Liver (tissue), 9 donors: ENCODE data around the gene DNM2. TPM values are rescaled to one million over a fixed set of nuclear protein-coding genes. Genes with fewer than 3 reads are reported as not detected.
A peak's percentile ranks its signal among the peaks of the same experiment; 100 is the strongest.
"Not testable (repeated sequence)": the region's sequence is repeated elsewhere in the genome, so short reads cannot be mapped to it uniquely, and the experiment has no call there.

ENCODE experiments used
- DNase-seq: peaks from one replicate; pipeline ENCODE4 v3.0.0-alpha.2; 2017; ENCODE audit warnings: low spot score
- H3K27ac ChIP-seq, 2 donors: one replicate each; pipeline ENCODE4 v1.7.0; 2013; ENCODE audit warnings: inconsistent platforms in 2 of 2, low read length in 2 of 2, control low read depth in 1 of 2, low read depth in 1 of 2, mild to moderate bottlenecking in 1 of 2
- H3K27me3 ChIP-seq, 4 donors: one replicate each; pipeline versions ENCODE4 v1.6.1 to v1.7.0; 2013; ENCODE audit warnings: low read length in 3 of 4, inconsistent platforms in 1 of 4, mild to moderate bottlenecking in 1 of 4, moderate library complexity in 1 of 4; ENCODE audit not compliant: control insufficient read depth in 4 of 4, insufficient read depth in 4 of 4
- H3K36me3 ChIP-seq, 4 donors: one replicate each; pipeline versions ENCODE4 v1.6.1 to v1.7.0; 2013; ENCODE audit warnings: low read length in 3 of 4, mild to moderate bottlenecking in 3 of 4, low read depth in 1 of 4, moderate library complexity in 1 of 4; ENCODE audit not compliant: control insufficient read depth in 4 of 4, insufficient read depth in 3 of 4
- H3K4me1 ChIP-seq, 4 donors: one replicate each; pipeline versions ENCODE4 v1.6.1 to v1.7.0; 2013; ENCODE audit warnings: low read length in 3 of 4, mild to moderate bottlenecking in 3 of 4, moderate library complexity in 1 of 4; ENCODE audit not compliant: control insufficient read depth in 4 of 4, insufficient read depth in 4 of 4
- H3K4me3 ChIP-seq, 3 donors: one replicate each; pipeline versions ENCODE4 v1.6.1 to v1.7.0; 2013; ENCODE audit warnings: low read length in 3 of 3, control low read depth in 1 of 3, low read depth in 1 of 3, mild to moderate bottlenecking in 1 of 3
- H3K9ac ChIP-seq, 2 donors: one replicate each; pipeline ENCODE4 v1.7.0; 2013; ENCODE audit warnings: low read length in 2 of 2, mild to moderate bottlenecking in 2 of 2, moderate library complexity in 2 of 2, control low read depth in 1 of 2, low read depth in 1 of 2
- H3K9me3 ChIP-seq, 4 donors: one replicate each; pipeline versions ENCODE4 v1.6.1 to v1.7.0; 2013; ENCODE audit warnings: low read length in 3 of 4; ENCODE audit not compliant: control insufficient read depth in 4 of 4
- FOXA1 ChIP-seq: IDR thresholded peaks from 2 replicates; pipeline ENCODE4 v1.6.1; 2016; ENCODE audit warnings: antibody characterized with exemption
- FOXA2 ChIP-seq: IDR thresholded peaks from 2 replicates; pipeline ENCODE4 v1.6.1; 2016; ENCODE audit warnings: antibody characterized with exemption
- HNF4A ChIP-seq, 2 donors: conservative IDR thresholded peaks; 2 replicates each; pipeline ENCODE4 v1.6.1; 2016; ENCODE audit warnings: antibody characterized with exemption in 2 of 2, mild to moderate bottlenecking in 2 of 2
- HNF4G ChIP-seq: IDR thresholded peaks from 2 replicates; pipeline ENCODE4 v1.6.1; 2016; ENCODE audit warnings: antibody characterized with exemption
- RAD21 ChIP-seq, 2 donors: IDR thresholded peaks; 2 replicates each; pipeline ENCODE4 v1.6.1; 2016; ENCODE audit warnings: antibody characterized with exemption in 2 of 2, mild to moderate bottlenecking in 2 of 2
- SP1 ChIP-seq: IDR thresholded peaks from 2 replicates; pipeline ENCODE4 v1.6.1; 2018; ENCODE audit warnings: antibody characterized with exemption, mild to moderate bottlenecking
- TAF1 ChIP-seq: conservative IDR thresholded peaks from 2 replicates; pipeline ENCODE4 v1.6.1; 2016; ENCODE audit warnings: antibody characterized with exemption, mild to moderate bottlenecking
- WGBS: extraction: QIAGEN DNeasy Blood & Tissue Kit; methylation state at CpG from one replicate; pipeline ENCODE4 v1.1.7; 2013; 5-methylcytosine and 5-hydroxymethylcytosine counted together
- polyA plus RNA-seq, 2 donors: library from polyadenylated mRNA; stranded (reverse) in 1 of 2; unstranded in 1 of 2; fragments of 200-250 nt in 1 of 2; fragments of >200 nt in 1 of 2; fragmentation: Nextera tagmentation in 1 of 2; extraction: Ambion mirVana in 1 of 2; gene quantifications; one replicate each; pipeline versions ENCODE4 v1.2.1 to v1.2.3, GENCODE V29; 2013 to 2015
- total RNA-seq, 2 donors: library from RNA; depleted of rRNA; stranded (reverse); fragments of >200 nt; gene quantifications; one replicate each; pipeline ENCODE4 v1.2.3, GENCODE V29; 2014
- TF ChIP-seq, protein P1 (sequence below): fragments of 150-350 bp; IDR thresholded peaks from 2 replicates; pipeline ENCODE4 v1.5.1; 2017; ENCODE audit warnings: improper control_type of control experiment, low read depth, low read length; ENCODE audit not compliant: missing input control
- TF ChIP-seq, protein P2 (sequence below): IDR thresholded peaks from 2 replicates; pipeline ENCODE4 v1.6.1; 2016; ENCODE audit warnings: antibody characterized with exemption
- TF ChIP-seq, protein P3 (sequence below): IDR thresholded peaks from 2 replicates; pipeline ENCODE4 v1.6.1; 2016; ENCODE audit warnings: antibody characterized with exemption
- donor health status: healthy.
- donor health status: healthy.
- donor health status: healthy.
- donor health status: healthy.
- donor health status: healthy.

The DNM2 gene
- total and polyA plus RNA-seq, 4 donors: 23.1 to 95.1 (median 59.1) TPM

DNA sequence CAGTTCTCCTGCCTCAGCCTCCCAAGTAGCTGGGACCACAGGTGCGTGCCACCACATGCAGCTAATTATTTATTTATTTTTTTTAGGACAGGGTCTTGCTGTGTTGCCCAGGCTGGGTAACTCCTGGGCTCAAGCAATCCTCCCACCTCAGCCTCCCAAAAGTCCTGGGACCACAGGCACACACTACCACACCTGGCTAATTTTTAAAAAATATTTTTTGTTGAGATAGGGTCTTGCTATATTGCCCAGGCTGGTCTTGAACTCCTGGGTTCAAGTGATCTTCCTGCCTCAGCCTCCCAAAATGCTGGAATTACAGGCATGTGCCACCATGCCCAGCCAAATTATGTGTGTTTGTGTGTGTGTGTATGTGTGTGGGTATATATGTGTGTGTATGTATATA, 139.0 kb downstream of the DNM2 start:
- H3K27ac ChIP-seq, H3K9me3 ChIP-seq, H3K27me3 ChIP-seq, H3K9ac ChIP-seq, H3K36me3 ChIP-seq, H3K4me3 ChIP-seq, DNase-seq, H3K4me1 ChIP-seq: not testable (repeated sequence)
- 100% methylated on average over 1 of the region's 1 CpG for WGBS

DNA sequence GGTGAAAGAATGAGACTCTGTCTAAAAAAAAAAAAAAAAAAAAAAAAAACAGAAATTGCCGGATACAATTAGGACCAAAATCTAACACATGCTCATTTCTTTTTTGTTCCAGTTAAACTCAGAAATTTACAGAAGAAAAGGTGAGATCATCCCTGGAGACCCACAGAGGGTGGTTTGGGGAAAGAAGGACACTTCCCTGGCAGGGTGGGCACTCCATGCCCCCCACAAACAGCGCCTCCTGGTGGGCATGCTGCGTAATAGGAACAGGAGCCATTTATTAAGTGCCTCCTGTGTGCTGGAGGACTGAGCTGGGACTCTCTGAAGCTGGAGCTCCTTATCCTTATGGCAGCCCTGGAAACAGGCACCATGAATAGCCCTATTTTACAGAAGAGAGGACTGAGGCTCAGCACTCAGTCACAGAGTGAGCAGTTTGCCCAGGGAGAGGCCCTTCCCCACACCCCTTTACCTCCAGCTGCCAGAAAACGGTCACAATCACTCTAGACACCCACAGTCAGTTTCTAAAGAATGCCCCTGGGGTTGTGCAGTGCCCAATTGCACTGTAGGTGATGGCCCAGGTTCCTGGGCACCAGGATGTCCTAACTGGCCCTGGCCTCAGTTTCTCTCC, 140.4 kb downstream of the DNM2 start:
- Histone ChIP-seq H3K9ac (no peak overlapping the region), H3K36me3 (no peaks in the 10 kb centered on the region)
- 62% methylated on average over 4 of the region's 4 CpGs for WGBS

DNA sequence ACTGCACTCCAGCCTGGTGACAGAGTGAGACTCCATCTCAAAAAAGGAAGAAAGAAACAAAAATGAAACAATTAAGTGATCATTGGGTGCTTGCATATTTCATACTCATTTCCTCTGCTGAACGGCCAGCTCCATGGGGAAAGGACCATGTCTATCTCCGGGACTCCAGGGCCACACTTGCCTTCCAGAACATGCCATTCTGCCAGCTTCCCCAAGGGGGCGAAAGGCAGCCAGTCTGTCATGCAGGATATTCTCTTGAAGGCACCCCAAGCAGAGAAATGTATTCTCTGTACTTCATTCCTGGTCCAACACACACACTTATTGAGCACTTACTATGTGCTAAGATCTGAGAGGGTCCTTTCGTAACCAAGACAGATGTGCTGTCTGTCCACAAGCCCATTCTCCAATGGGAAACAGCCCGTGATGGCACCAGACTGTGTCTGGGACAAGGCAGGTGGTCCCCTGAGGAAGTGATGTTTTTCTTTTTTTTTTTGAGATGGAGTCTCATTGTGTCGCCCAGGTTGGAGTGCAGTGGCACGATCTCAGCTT, 143.3 kb downstream of the DNM2 start:
- no peak for DNase-seq
- H3K27ac ChIP-seq: no peak overlapping the region
- TF ChIP-seq, protein P1, sequence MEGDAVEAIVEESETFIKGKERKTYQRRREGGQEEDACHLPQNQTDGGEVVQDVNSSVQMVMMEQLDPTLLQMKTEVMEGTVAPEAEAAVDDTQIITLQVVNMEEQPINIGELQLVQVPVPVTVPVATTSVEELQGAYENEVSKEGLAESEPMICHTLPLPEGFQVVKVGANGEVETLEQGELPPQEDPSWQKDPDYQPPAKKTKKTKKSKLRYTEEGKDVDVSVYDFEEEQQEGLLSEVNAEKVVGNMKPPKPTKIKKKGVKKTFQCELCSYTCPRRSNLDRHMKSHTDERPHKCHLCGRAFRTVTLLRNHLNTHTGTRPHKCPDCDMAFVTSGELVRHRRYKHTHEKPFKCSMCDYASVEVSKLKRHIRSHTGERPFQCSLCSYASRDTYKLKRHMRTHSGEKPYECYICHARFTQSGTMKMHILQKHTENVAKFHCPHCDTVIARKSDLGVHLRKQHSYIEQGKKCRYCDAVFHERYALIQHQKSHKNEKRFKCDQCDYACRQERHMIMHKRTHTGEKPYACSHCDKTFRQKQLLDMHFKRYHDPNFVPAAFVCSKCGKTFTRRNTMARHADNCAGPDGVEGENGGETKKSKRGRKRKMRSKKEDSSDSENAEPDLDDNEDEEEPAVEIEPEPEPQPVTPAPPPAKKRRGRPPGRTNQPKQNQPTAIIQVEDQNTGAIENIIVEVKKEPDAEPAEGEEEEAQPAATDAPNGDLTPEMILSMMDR: peak; percentile 35
- peak in 1 of 2 donors; percentile 34 for TF ChIP-seq RAD21 (IDR thresholded peaks at IDR 0.05)
- no peak for TF ChIP-seq SP1
- H3K36me3 ChIP-seq: no peaks in the 10 kb centered on the region
- H3K9ac ChIP-seq: no peak overlapping the region
- WGBS: 70% methylated on average over 7 of the region's 7 CpGs
- H3K4me1 ChIP-seq: peaks cover 0 to 5% (median 0%) of the 10 kb centered on the region in 4 donors
- H3K27me3 ChIP-seq: no peaks in the 10 kb centered on the region
- H3K4me3 ChIP-seq: no peak overlapping the region
- no peaks in the 10 kb centered on the region for H3K9me3 ChIP-seq

More for the DNA sequence above, 140.4 kb downstream of the DNM2 start:
- no peak for TF ChIP-seq HNF4G
- no peak for TF ChIP-seq HNF4A (conservative IDR thresholded peaks at IDR 0.05)
- TF ChIP-seq, protein P2, sequence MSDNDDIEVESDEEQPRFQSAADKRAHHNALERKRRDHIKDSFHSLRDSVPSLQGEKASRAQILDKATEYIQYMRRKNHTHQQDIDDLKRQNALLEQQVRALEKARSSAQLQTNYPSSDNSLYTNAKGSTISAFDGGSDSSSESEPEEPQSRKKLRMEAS: no peak
- TF ChIP-seq RAD21 (IDR thresholded peaks at IDR 0.05): peak in 1 of 2 donors; percentile 26
- no peak for TF ChIP-seq TAF1
- TF ChIP-seq, protein P1: peak; percentile 31
- TF ChIP-seq FOXA1: no peak
- no peak for TF ChIP-seq FOXA2
- TF ChIP-seq, protein P3, sequence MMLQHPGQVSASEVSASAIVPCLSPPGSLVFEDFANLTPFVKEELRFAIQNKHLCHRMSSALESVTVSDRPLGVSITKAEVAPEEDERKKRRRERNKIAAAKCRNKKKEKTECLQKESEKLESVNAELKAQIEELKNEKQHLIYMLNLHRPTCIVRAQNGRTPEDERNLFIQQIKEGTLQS: no peak
- Histone ChIP-seq H3K9me3 (no peaks in the 10 kb centered on the region), H3K4me1 (no peaks in the 10 kb centered on the region), H3K27ac (no peak overlapping the region), H3K27me3 (no peaks in the 10 kb centered on the region), H3K4me3 (no peak overlapping the region)
- no peak for DNase-seq
